Measurements from ENCODE around the gene OR56A3. TPM values are rescaled to one million over a fixed set of nuclear protein-coding genes. Genes with fewer than 3 reads are reported as not detected.

OR56A3 gene
- total and polyA plus RNA-seq, 2 of the 4 experiments (the other 2 are of a cell fraction) = not detected

DNA sequence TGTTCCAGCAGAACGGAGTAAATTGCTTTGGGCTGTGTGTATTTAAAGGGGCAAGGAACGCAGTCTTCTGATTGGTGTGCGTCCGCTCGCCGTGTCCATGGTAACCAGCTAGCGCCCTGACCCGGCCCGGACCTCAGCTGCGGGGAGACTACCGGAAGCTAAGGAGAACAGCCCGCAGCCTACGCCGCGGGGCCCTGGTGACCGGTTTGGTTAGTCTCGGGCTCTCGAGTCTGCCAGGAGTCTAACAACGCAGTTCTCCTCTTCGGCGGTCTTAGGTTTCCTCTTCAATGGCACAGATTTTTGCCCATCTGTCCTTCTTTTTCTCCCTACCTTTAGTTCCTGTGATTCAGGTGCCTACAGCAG, 3.5 kb upstream of the OR56A3 start:
- Histone ChIP-seq H3K27ac (ENCODE audit: insufficient read depth, low read length) (no peak overlapping the region), H2BK20ac (ENCODE audit: low read depth, low read length) (no peak overlapping the region), H3K14ac (replicated peaks; ENCODE audit: low read depth, low read length) (no peak overlapping the region), H4K91ac (ENCODE audit: insufficient read depth, low read depth, low read length) (no peak overlapping the region), H2AK9ac (replicated peaks; ENCODE audit: low read depth, low read length, poor library complexity) (no peak overlapping the region), H3K4me2 (ENCODE audit: low read depth, low read length) (no peak overlapping the region), H4K20me1 (ENCODE audit: insufficient read depth, low read length) (no peaks in the 10 kb centered on the region), H2AFZ (replicated peaks; ENCODE audit: low read length, poor library complexity) (no peak overlapping the region), H3K23ac (ENCODE audit: low read depth, low read length) (no peak overlapping the region), H3K56ac (ENCODE audit: extremely low read depth, insufficient read depth, low read length) (no peak overlapping the region), H3K4me3 (ENCODE audit: insufficient read depth, low read depth, low read length) (no peak overlapping the region), H3K4me1 (ENCODE audit: control insufficient read depth, insufficient read depth, low read length) (no peaks in the 10 kb centered on the region), H3K36me3 (ENCODE audit: control insufficient read depth, insufficient read depth, low read length) (no peaks in the 10 kb centered on the region), H3K79me1 (ENCODE audit: low read depth in 1 of 2, low read length in 2 of 2) (no peaks in the 10 kb centered on the region), H2AK5ac (ENCODE audit: low read depth, low read length) (no peak overlapping the region), H2BK120ac (ENCODE audit: low read depth, low read length) (no peak overlapping the region), H2BK5ac (ENCODE audit: low read depth, low read length, poor library complexity, severe bottlenecking) (no peak overlapping the region), H3K9me1 (ENCODE audit: insufficient read depth, low read length) (no peaks in the 10 kb centered on the region), H2BK15ac (ENCODE audit: low read depth, low read length) (no peak overlapping the region), H3K4ac (ENCODE audit: low read depth, low read length) (no peak overlapping the region), H3K9me3 (ENCODE audit: control insufficient read depth, insufficient read depth, low read length) (peaks cover 22% of the 10 kb centered on the region), H4K8ac (ENCODE audit: low read depth in 2 of 2, low read length in 2 of 2) (no peak overlapping the region), H4K5ac (ENCODE audit: low read depth, low read length) (no peak overlapping the region), H3K27me3 (ENCODE audit: control insufficient read depth, insufficient read depth, low read length) (no peaks in the 10 kb centered on the region), H3K18ac (ENCODE audit: low read depth, low read length) (no peak overlapping the region), H3K9ac (ENCODE audit: low read depth, low read length) (no peak overlapping the region)
- TF ChIP-seq, protein P1, sequence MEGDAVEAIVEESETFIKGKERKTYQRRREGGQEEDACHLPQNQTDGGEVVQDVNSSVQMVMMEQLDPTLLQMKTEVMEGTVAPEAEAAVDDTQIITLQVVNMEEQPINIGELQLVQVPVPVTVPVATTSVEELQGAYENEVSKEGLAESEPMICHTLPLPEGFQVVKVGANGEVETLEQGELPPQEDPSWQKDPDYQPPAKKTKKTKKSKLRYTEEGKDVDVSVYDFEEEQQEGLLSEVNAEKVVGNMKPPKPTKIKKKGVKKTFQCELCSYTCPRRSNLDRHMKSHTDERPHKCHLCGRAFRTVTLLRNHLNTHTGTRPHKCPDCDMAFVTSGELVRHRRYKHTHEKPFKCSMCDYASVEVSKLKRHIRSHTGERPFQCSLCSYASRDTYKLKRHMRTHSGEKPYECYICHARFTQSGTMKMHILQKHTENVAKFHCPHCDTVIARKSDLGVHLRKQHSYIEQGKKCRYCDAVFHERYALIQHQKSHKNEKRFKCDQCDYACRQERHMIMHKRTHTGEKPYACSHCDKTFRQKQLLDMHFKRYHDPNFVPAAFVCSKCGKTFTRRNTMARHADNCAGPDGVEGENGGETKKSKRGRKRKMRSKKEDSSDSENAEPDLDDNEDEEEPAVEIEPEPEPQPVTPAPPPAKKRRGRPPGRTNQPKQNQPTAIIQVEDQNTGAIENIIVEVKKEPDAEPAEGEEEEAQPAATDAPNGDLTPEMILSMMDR (conservative IDR thresholded peaks at IDR 0.05; ENCODE audit: low read depth, low read length) = no peak
- no peak for TF ChIP-seq POLR2A (IDR thresholded peaks at IDR 0.05; ENCODE audit: low read depth, low read length)
- no peak for TF ChIP-seq NFE2L2 (IDR thresholded peaks at IDR 0.05; ENCODE audit: low read depth, low read length)
- TF ChIP-seq, protein P2, sequence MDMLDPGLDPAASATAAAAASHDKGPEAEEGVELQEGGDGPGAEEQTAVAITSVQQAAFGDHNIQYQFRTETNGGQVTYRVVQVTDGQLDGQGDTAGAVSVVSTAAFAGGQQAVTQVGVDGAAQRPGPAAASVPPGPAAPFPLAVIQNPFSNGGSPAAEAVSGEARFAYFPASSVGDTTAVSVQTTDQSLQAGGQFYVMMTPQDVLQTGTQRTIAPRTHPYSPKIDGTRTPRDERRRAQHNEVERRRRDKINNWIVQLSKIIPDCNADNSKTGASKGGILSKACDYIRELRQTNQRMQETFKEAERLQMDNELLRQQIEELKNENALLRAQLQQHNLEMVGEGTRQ (IDR thresholded peaks at IDR 0.05; ENCODE audit: low read depth, low read length) = no peak
- no peak for TF ChIP-seq RCOR1 (IDR thresholded peaks at IDR 0.05; ENCODE audit: insufficient replicate concordance, low read length)
- TF ChIP-seq RAD21 (IDR thresholded peaks at IDR 0.05; ENCODE audit: low read length) = no peak
- in situ Hi-C loops (cut with MboI; ENCODE audit: low sequenced_read_pairs) = no loop called here
- DNase-seq (no peak), ATAC-seq (ENCODE audit: low read depth) (no peak)
- intact Hi-C loops (cut with micrococcal nuclease) = no loop called here
- 66% methylated on average over 20 of the region's 21 CpGs; no CpG with 5 or more reads in 1 of the 2 experiments for WGBS, 2 experiments (ENCODE audit: extremely low coverage in 2 of 2, insufficient read length in 1 of 2)
- CTCF ChIA-PET = no interaction called here
- POLR2A ChIA-PET (ENCODE audit: unreplicated experiment) = no interaction called here
- dilution Hi-C loops (cut with HindIII; ENCODE audit: low sequenced_read_pairs, unreplicated experiment) = no loop called here
- BruUV-seq (replicated peaks) = no TSS peak
